KMS-11 (cell line): ENCODE data around the gene ZNF396.

Experiments used
- H2AFZ ChIP-seq: fragments of 200-600 bp; sonication (generic); 2 replicates; pipeline ENCODE4 v1.6.1; 2016; ENCODE audit warnings: antibody characterized with exemption, mixed run types, low read depth
- H3K27ac ChIP-seq: fragments of 200-600 bp; sonication (generic); 2 replicates; pipeline ENCODE4 v1.6.1; 2016; ENCODE audit warnings: mild to moderate bottlenecking, mixed run types
- H3K27me3 ChIP-seq: fragments of 200-600 bp; sonication (generic); 2 replicates; pipeline ENCODE4 v1.6.1; 2017; ENCODE audit warnings: mild to moderate bottlenecking, low read depth, mixed run types, moderate library complexity; ENCODE audit not compliant: insufficient read depth
- H3K36me3 ChIP-seq: fragments of 200-600 bp; sonication (generic); 2 replicates; pipeline ENCODE4 v1.6.1; 2017; ENCODE audit warnings: mild to moderate bottlenecking, mixed run types; ENCODE audit not compliant: insufficient read depth
- H3K4me1 ChIP-seq: fragments of 200-600 bp; sonication (generic); 2 replicates; pipeline ENCODE4 v1.6.1; 2016; ENCODE audit warnings: mild to moderate bottlenecking, low read depth, mixed run types; ENCODE audit not compliant: poor library complexity, severe bottlenecking
- H3K4me2 ChIP-seq: fragments of 200-600 bp; sonication (generic); 2 replicates; pipeline ENCODE4 v1.7.0; 2016; ENCODE audit warnings: mild to moderate bottlenecking, mixed run types
- H3K4me3 ChIP-seq: fragments of 200-600 bp; sonication (generic); IDR thresholded peaks from 2 replicates; pipeline ENCODE4 v1.6.1; 2017; ENCODE audit warnings: low read depth, low read length, mixed read lengths; ENCODE audit not compliant: insufficient read depth
- H3K79me2 ChIP-seq: fragments of 200-600 bp; sonication (generic); 2 replicates; pipeline ENCODE4 v1.6.1; 2016; ENCODE audit warnings: low read depth, mixed run types; ENCODE audit not compliant: insufficient read depth
- H3K9ac ChIP-seq: fragments of 200-600 bp; sonication (generic); 2 replicates; pipeline ENCODE4 v1.6.1; 2016; ENCODE audit warnings: mild to moderate bottlenecking, mixed run types
- H4K20me1 ChIP-seq: fragments of 200-600 bp; sonication (generic); 2 replicates; pipeline ENCODE4 v1.6.1; 2016; ENCODE audit warnings: mild to moderate bottlenecking, mixed run types; ENCODE audit not compliant: insufficient read depth
- TF ChIP-seq, protein P1 (sequence below): fragments of 200-600 bp; sonication (generic); conservative IDR thresholded peaks from 2 replicates; pipeline ENCODE4 v1.6.1; 2017; ENCODE audit warnings: low read depth, mild to moderate bottlenecking, antibody characterized with exemption, low read length, moderate library complexity, mixed read lengths

The ZNF396 gene

DNA sequence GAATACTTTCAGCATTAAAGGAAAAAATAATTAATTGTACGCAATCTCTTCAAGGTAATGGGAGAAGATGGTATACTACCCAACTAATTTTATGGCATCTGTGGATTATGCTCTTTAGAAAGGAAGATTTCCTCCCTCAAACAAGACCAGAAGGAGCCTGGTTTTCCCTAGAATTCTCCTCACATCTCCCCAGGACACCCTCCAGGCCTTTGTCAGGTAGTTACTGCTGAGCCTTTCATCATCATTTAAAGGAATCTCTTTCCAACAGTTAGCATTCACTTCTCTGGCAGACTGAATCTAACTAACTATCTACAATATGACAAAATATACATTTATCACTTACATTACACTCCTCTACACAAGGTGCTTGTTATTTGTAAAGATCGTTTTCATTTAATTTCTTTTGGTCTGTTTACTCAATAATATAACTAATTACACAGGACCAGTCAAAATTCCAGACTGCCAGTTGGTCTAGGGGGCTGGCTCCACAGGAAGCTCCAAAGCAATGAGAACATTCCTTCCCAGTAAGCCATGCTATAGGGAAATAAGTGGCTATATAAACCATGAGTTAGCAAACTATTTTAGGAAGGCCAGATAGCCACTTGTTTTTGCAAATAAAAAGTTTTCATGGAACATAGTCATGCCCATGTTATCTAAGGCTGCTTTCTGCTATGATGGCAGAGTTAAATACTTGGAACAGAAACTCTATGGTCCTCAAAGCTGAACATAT, 52.0 kb downstream of the ZNF396 start:
- Histone ChIP-seq H3K36me3 (no peaks in the 10 kb centered on the region), H3K4me1 (no peaks in the 10 kb centered on the region), H4K20me1 (no peaks in the 10 kb centered on the region), H3K27ac (no peak overlapping the region), H3K27me3 (no peaks in the 10 kb centered on the region), H3K79me2 (no peaks in the 10 kb centered on the region), H3K4me3 (no peak overlapping the region), H2AFZ (no peak overlapping the region), H3K9ac (no peak overlapping the region), H3K4me2 (no peak overlapping the region)
- TF ChIP-seq, protein P1, sequence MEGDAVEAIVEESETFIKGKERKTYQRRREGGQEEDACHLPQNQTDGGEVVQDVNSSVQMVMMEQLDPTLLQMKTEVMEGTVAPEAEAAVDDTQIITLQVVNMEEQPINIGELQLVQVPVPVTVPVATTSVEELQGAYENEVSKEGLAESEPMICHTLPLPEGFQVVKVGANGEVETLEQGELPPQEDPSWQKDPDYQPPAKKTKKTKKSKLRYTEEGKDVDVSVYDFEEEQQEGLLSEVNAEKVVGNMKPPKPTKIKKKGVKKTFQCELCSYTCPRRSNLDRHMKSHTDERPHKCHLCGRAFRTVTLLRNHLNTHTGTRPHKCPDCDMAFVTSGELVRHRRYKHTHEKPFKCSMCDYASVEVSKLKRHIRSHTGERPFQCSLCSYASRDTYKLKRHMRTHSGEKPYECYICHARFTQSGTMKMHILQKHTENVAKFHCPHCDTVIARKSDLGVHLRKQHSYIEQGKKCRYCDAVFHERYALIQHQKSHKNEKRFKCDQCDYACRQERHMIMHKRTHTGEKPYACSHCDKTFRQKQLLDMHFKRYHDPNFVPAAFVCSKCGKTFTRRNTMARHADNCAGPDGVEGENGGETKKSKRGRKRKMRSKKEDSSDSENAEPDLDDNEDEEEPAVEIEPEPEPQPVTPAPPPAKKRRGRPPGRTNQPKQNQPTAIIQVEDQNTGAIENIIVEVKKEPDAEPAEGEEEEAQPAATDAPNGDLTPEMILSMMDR, result no peak

DNA sequence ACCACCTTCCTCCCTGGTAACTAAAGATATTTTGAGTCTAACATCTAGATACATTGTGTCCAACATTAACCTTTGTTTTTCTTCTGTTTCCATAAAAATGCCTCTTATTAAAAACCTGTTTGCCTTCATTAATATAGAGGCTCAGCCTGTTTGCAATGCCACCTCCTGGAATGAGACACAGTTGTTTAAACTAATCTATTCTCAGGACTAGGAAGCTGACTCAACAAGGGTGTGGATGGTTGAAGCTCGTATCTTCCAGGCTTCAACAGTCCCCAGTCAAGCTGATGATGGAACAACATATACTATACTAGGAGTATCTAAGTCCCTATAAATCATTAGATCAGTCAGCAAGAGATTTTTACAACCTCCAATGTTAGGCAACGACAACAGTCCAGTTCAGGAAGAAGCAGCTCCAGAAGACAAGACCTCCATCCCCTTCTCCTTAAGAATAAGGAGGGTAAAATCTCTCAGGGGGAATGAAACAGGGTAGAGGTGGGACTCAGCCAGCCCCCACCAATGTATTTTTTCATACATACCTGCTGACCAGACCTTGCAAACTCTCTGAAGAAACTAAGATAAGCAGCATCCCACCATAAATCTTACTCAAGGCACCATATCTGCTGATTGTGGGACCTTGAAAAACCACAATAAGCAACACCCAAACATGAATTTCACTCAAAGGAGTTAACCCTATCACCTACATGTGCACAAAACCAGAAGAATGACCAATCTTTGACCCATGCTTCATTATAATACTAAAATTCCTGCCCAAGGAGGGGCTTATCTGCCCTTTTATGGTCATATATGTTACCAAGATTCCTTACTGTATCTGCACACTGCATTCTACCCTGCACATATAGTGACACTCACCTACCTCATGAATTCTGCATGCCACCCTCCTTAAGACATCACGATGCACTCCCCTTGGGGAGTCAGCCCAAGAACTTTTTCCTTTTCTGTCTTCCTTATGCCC, 54.4 kb downstream of the ZNF396 start:
- H3K4me3 ChIP-seq, result no peak overlapping the region

More for the DNA sequence above, 54.4 kb downstream of the ZNF396 start:
- no peaks in the 10 kb centered on the region for H3K36me3 ChIP-seq
- H2AFZ ChIP-seq, result no peak overlapping the region
- H3K27me3 ChIP-seq, result no peaks in the 10 kb centered on the region
- H3K9ac ChIP-seq, result no peak overlapping the region
- H3K79me2 ChIP-seq, result no peaks in the 10 kb centered on the region
- H3K4me2 ChIP-seq, result no peak overlapping the region
- no peaks in the 10 kb centered on the region for H4K20me1 ChIP-seq
- TF ChIP-seq, protein P1, result no peak
- no peak overlapping the region for H3K27ac ChIP-seq
- H3K4me1 ChIP-seq, result no peaks in the 10 kb centered on the region
